ENCODE data around the gene FEM1C. TPM values are rescaled to one million over a fixed set of nuclear protein-coding genes. Genes with fewer than 3 reads are reported as not detected.

FEM1C gene
- total and polyA plus RNA-seq, 10 of the 15 experiments (the other 5 are each of a cell fraction or from before 2014, with no cell fraction given): 1.9 to 15.6 (median 8.0) TPM

- TF ChIP-seq ETV6 (conservative IDR thresholded peaks at IDR 0.05 in 1 of 2, IDR thresholded peaks at IDR 0.05 in 1 of 2; ENCODE audit: borderline replicate concordance in 1 of 2, low read depth in 1 of 2) (no peak), RELB (IDR thresholded peaks at IDR 0.05; ENCODE audit: low read depth) (0 out of 2 replicates have a peak, but pooled peaks have one; percentile 29), NR2C1 (IDR thresholded peaks at IDR 0.05) (no peak), SMAD1 (IDR thresholded peaks at IDR 0.05; ENCODE audit: low read depth, partially characterized antibody) (no peak), KDM1A (IDR thresholded peaks at IDR 0.05; ENCODE audit: borderline replicate concordance) (no peak), MAX (IDR thresholded peaks at IDR 0.05; ENCODE audit: low read depth, low read length) (no peak), PML (IDR thresholded peaks at IDR 0.05; ENCODE audit: low read length) (no peak), ZSCAN29 (IDR thresholded peaks at IDR 0.05) (no peak), TCF12 (IDR thresholded peaks at IDR 0.05; ENCODE audit: low read depth, low read length) (no peak), ATF7 (IDR thresholded peaks at IDR 0.05; ENCODE audit: low read depth) (no peak), HDGF (IDR thresholded peaks at IDR 0.05) (no peak), EZH2 (IDR thresholded peaks at IDR 0.05; ENCODE audit: borderline replicate concordance, control insufficient read depth, low read depth, low read length) (no peak), ZBED1 (IDR thresholded peaks at IDR 0.05; ENCODE audit: borderline replicate concordance) (peak; percentile 28; the same call in 1 of the 2 replicates), BCL3 (IDR thresholded peaks at IDR 0.05; ENCODE audit: borderline replicate concordance, insufficient read depth, low read depth, low read length, poor library complexity, severe bottlenecking) (no peak), ZNF592 (IDR thresholded peaks at IDR 0.05) (no peak), SRF (IDR thresholded peaks at IDR 0.05; ENCODE audit: low read depth in 2 of 2, low read length in 2 of 2) (0 out of 4 replicates have a peak, but pooled peaks of 1 of the 2 experiments have one; percentile 26), IKZF2 (IDR thresholded peaks at IDR 0.05) (peak; percentile 29 to 52; a peak in 2 of 4 replicates), BACH1 (IDR thresholded peaks at IDR 0.05; ENCODE audit: borderline replicate concordance) (no peak), PKNOX1 (IDR thresholded peaks at IDR 0.05) (no peak), NBN (IDR thresholded peaks at IDR 0.05) (no peak), CREM (IDR thresholded peaks at IDR 0.05; ENCODE audit: low read depth) (peak; percentile 23; the same call in 1 of the 2 replicates), CREB1 (IDR thresholded peaks at IDR 0.05; ENCODE audit: low read depth) (0 out of 2 replicates have a peak, but pooled peaks have one; percentile 14), ZNF274 (IDR thresholded peaks at IDR 0.05; ENCODE audit: insufficient read depth, insufficient read length) (no peak), ZNF384 (IDR thresholded peaks at IDR 0.05; ENCODE audit: borderline replicate concordance, low read depth, low read length) (no peak)
Observed at GRCh38 chr5:115487756-115488155, 56.8 kb downstream of the FEM1C start (continued).

Data from GM12878 (cell line).